Measurements from ENCODE around the gene CCDC182. TPM values are rescaled to one million over a fixed set of nuclear protein-coding genes. Genes with fewer than 3 reads are reported as not detected.

Gene CCDC182
- total and polyA plus RNA-seq, 9 of the 15 experiments (the other 6 are each of a cell fraction or from before 2014, with no cell fraction given) = not detected

- ChIA-PET POLR2A (no interaction called here), CTCF (ENCODE audit: low intra/inter-chr PET ratio) (no interaction called here)
- TF ChIP-seq CEBPG (CRISPR knock-in tag; IDR thresholded peaks at IDR 0.05) (no peak), CEBPG (tag; conservative IDR thresholded peaks at IDR 0.05 in 1 of 2, IDR thresholded peaks at IDR 0.05 in 1 of 2) (no peak)
- peaks cover 42 to 77% of the 10 kb centered on the region in 2 experiments for H3K27me3 ChIP-seq (ENCODE audit: control insufficient read depth in 2 of 2, insufficient read depth in 2 of 2, low read length in 2 of 2)
- intact Hi-C loops (cut with micrococcal nuclease) (no loop called here), in situ Hi-C loops (cut with MboI) (no loop called here)
- no peak overlapping the region for H2AFZ ChIP-seq (ENCODE audit: low read depth, low read length)
- ATAC-seq (no peak), DNase-seq (ENCODE audit: extremely low read depth in 1 of 4, low spot score in 3 of 4) (no peak), FAIRE-seq (no peak)
- no peaks in the 10 kb centered on the region for H3K79me2 ChIP-seq (ENCODE audit: control insufficient read depth, insufficient read depth, low read length)
- peaks cover 5% of the 10 kb centered on the region; the same call in 1 of the 2 replicates for H4K20me1 ChIP-seq (replicated peaks; ENCODE audit: control insufficient read depth, insufficient read depth, low read length)
- no TSS peak for BruUV-seq (replicated peaks)
- H3K4me3 ChIP-seq = no peak overlapping the region
- no peak overlapping the region for H3K9ac ChIP-seq (ENCODE audit: insufficient read depth in 1 of 2, low read depth in 2 of 2, low read length in 2 of 2)
- 5% methylated on average over 2 of the region's 2 CpGs for WGBS (ENCODE audit: insufficient coverage, low coverage, missing lambda C conversion rate)
- no peaks in the 10 kb centered on the region for H3K9me1 ChIP-seq (ENCODE audit: control insufficient read depth, insufficient read depth, low read length)
- no peaks in the 10 kb centered on the region for H3K36me3 ChIP-seq (ENCODE audit: control insufficient read depth, insufficient read depth, low read length)
- no peaks in the 10 kb centered on the region for H3K4me1 ChIP-seq (replicated peaks in 1 of 2; ENCODE audit: control insufficient read depth in 2 of 2, insufficient read depth in 2 of 2, low read length in 2 of 2)
- H3K27ac ChIP-seq (ENCODE audit: extremely low read depth, low read depth, low read length) = no peak overlapping the region
- H3K4me2 ChIP-seq (ENCODE audit: insufficient read depth, low read length) = no peak overlapping the region
- no peaks in the 10 kb centered on the region for H3K9me3 ChIP-seq (replicated peaks; ENCODE audit: control insufficient read depth, insufficient read depth, low read depth, low read length)
These were observed 24.6 kb downstream of the CCDC182 start for GRCh38 chr17:57720386-57721035.

- Histone ChIP-seq H3K4me3 (no peak overlapping the region), H3K9ac (ENCODE audit: insufficient read depth in 1 of 2, low read depth in 2 of 2, low read length in 2 of 2) (no peak overlapping the region), H3K27ac (ENCODE audit: extremely low read depth, low read depth, low read length) (no peak overlapping the region), H4K20me1 (replicated peaks; ENCODE audit: control insufficient read depth, insufficient read depth, low read length) (peaks cover 5% of the 10 kb centered on the region; the same call in 1 of the 2 replicates), H3K9me1 (ENCODE audit: control insufficient read depth, insufficient read depth, low read length) (no peaks in the 10 kb centered on the region), H2AFZ (ENCODE audit: low read depth, low read length) (no peak overlapping the region), H3K4me2 (ENCODE audit: insufficient read depth, low read length) (no peak overlapping the region), H3K27me3 (ENCODE audit: control insufficient read depth in 2 of 2, insufficient read depth in 2 of 2, low read length in 2 of 2) (peaks cover 48 to 76% of the 10 kb centered on the region in 2 experiments), H3K36me3 (ENCODE audit: control insufficient read depth, insufficient read depth, low read length) (no peaks in the 10 kb centered on the region), H3K9me3 (replicated peaks; ENCODE audit: control insufficient read depth, insufficient read depth, low read depth, low read length) (no peaks in the 10 kb centered on the region), H3K4me1 (replicated peaks in 1 of 2; ENCODE audit: control insufficient read depth in 2 of 2, insufficient read depth in 2 of 2, low read length in 2 of 2) (no peaks in the 10 kb centered on the region), H3K79me2 (ENCODE audit: control insufficient read depth, insufficient read depth, low read length) (no peaks in the 10 kb centered on the region)
- TF ChIP-seq RAD21 (CRISPR knock-in tag; conservative IDR thresholded peaks at IDR 0.05 in 1 of 2, IDR thresholded peaks at IDR 0.05 in 1 of 2) (no peak), ZNF311 (CRISPR knock-in tag; IDR thresholded peaks at IDR 0.05) (no peak)
- CTCF ChIA-PET (ENCODE audit: low intra/inter-chr PET ratio) = no interaction called here
- 0% methylated on average over 8 of the region's 8 CpGs for whole genome bisulfite sequencing (ENCODE audit: insufficient coverage, low coverage, missing lambda C conversion rate)
- POLR2A ChIA-PET = interaction anchor here (0.6 kb wide), 1 partner anchor 538 kb away, joined by 3 read pairs; no protein-coding TSS in a partner anchor
- intact Hi-C loops (cut with micrococcal nuclease) = no loop called here
- ATAC-seq = no peak
- in situ Hi-C loops (cut with MboI) = no loop called here
- DNase-seq (ENCODE audit: extremely low read depth in 1 of 4, low spot score in 3 of 4) = no peak
- no TSS peak for BruUV-seq (replicated peaks)
- FAIRE-seq = no peak
These were observed 26.2 kb downstream of the CCDC182 start for GRCh38 chr17:57718878-57719277.
